ENCODE data around the gene BABAM2.

GRCh38 chr2:28296904-28297303 lies 406.4 kb downstream of the BABAM2 start:
- TF ChIP-seq CTCF (IDR thresholded peaks at IDR 0.05), result no peak
- no peak for TF ChIP-seq POLR2AphosphoS5 (IDR thresholded peaks at IDR 0.05)
- no peak for TF ChIP-seq POLR2A (IDR thresholded peaks at IDR 0.05)

Measured in transverse colon (tissue), 4 donors.